Liver (tissue), 2 donors: ENCODE results near the gene IRF6.

Experiments used
- RAD21 ChIP-seq, 2 donors: IDR thresholded peaks; 2 replicates each; pipeline ENCODE4 v1.6.1; 2016; ENCODE audit warnings: antibody characterized with exemption in 2 of 2, mild to moderate bottlenecking in 2 of 2
- TAF1 ChIP-seq: conservative IDR thresholded peaks from 2 replicates; pipeline ENCODE4 v1.6.1; 2016; ENCODE audit warnings: antibody characterized with exemption, mild to moderate bottlenecking
- donor health status: healthy.

DNA sequence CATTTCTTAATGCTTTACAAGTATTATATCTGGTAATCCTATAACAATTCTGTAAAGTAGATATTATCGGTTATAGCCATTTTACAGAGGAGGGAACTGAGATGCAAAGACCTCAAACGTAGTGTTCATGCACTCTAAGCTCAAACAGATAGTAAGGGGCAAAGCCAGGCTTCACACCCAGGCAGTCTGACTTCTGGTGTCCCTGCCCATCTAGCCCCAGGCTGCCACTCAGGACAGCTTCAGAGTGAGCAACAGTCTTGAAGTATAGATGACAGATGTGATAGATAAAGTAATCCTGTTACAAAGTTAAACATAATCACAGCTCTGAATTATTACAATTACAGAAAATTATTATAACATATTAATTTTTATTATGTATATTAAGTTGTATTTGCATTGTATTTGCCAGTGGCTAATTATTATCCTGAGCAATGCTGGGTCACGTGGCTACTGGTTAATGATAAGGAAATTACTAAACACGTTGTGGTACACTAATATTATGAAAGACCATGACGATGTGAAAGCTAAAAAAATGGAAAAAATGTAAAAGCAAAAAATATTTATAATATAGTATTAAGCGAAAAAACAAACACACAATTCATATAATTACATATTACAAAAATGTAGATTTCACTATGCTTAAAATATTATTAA is 56.1 kb downstream of the IRF6 start:
- TF ChIP-seq TAF1 (no peak), RAD21 (IDR thresholded peaks at IDR 0.05) (no peak)
